OCI-LY3 (cell line): ENCODE data around the gene ACVR1.

Experiments
- H2AFZ ChIP-seq: fragments of 200-600, 300-600 bp; shearing (Covaris generic); 2 replicates; pipeline ENCODE4 v1.6.0; 2014; ENCODE audit warnings: antibody characterized with exemption, low read depth, low read length
- H3K27ac ChIP-seq: fragments of 200-600, 300-600 bp; sonication (generic); 2 replicates; pipeline ENCODE4 v1.5.1; 2014; ENCODE audit warnings: mild to moderate bottlenecking, low read length, moderate library complexity, mixed read lengths
- H3K27me3 ChIP-seq: fragments of 200-600, 300-600 bp; sonication (generic); 2 replicates; pipeline ENCODE4 v1.6.1; 2014; ENCODE audit warnings: low read depth, low read length, mixed read lengths
- H3K36me3 ChIP-seq: fragments of 200-600, 300-600 bp; sonication (generic); replicated peaks from 2 replicates; pipeline ENCODE3; 2014; ENCODE audit warnings: low read depth, low read length, mixed read lengths
- H3K4me1 ChIP-seq: fragments of 300-600, 200-600 bp; sonication (generic); 2 replicates; pipeline ENCODE4 v1.6.1; 2014; ENCODE audit warnings: low read length, mixed read lengths
- H3K4me2 ChIP-seq: fragments of 200-600, 300-600 bp; sonication (generic); 2 replicates; pipeline ENCODE4 v1.6.1; 2014; ENCODE audit warnings: low read length, mixed read lengths
- H3K4me3 ChIP-seq: fragments of 300-600, 200-600 bp; sonication (generic); 2 replicates; pipeline ENCODE4 v1.5.1; 2014; ENCODE audit warnings: antibody characterized with exemption, mild to moderate bottlenecking, low read length, moderate library complexity
- H3K79me2 ChIP-seq: fragments of 300-600, 200-600 bp; shearing (Covaris generic); 2 replicates; pipeline ENCODE4 v1.6.1; 2014; ENCODE audit warnings: mild to moderate bottlenecking, low read length, mixed read lengths
- H3K9ac ChIP-seq: fragments of 300-600, 200-600 bp; shearing (Covaris generic); 2 replicates; pipeline ENCODE4 v1.6.0; 2014; ENCODE audit warnings: mild to moderate bottlenecking, low read length, moderate library complexity
- H3K9me3 ChIP-seq: fragments of 200-600, 300-600 bp; shearing (Covaris generic); 2 replicates; pipeline ENCODE4 v1.6.1; 2014; ENCODE audit warnings: low read length, mixed read lengths; ENCODE audit not compliant: insufficient read depth
- H4K20me1 ChIP-seq: fragments of 200-600, 300-600 bp; sonication (generic); 2 replicates; pipeline ENCODE4 v1.6.1; 2016; ENCODE audit warnings: low read length, mixed read lengths; ENCODE audit not compliant: insufficient read depth
- CTCF ChIP-seq: fragments of 200-600, 300-600 bp; sonication (generic); IDR thresholded peaks from 2 replicates; pipeline ENCODE4 v1.5.1; 2014; ENCODE audit warnings: antibody characterized with exemption, low read length, low read depth
- EZH2phosphoT487 ChIP-seq: fragments of 200-600 bp; shearing (Covaris generic); IDR thresholded peaks from 2 replicates; pipeline ENCODE4 v1.6.1; 2018; ENCODE audit warnings: antibody characterized with exemption, mixed run types, low read depth

ACVR1 gene

GRCh38 chr2:157911750-157912149, 35.6 kb upstream of the ACVR1 start:
- no peak overlapping the region for H2AFZ ChIP-seq
- no peaks in the 10 kb centered on the region for H3K27me3 ChIP-seq
- no peaks in the 10 kb centered on the region for H3K36me3 ChIP-seq
- H3K4me1 ChIP-seq, result no peaks in the 10 kb centered on the region
- no peaks in the 10 kb centered on the region for H4K20me1 ChIP-seq
- H3K9ac ChIP-seq, result no peak overlapping the region
- no peaks in the 10 kb centered on the region for H3K79me2 ChIP-seq
- H3K9me3 ChIP-seq, result no peaks in the 10 kb centered on the region
- TF ChIP-seq EZH2phosphoT487, result no peak
- no peak overlapping the region for H3K4me3 ChIP-seq
- H3K4me2 ChIP-seq, result no peak overlapping the region
- H3K27ac ChIP-seq, result no peak overlapping the region

DNA sequence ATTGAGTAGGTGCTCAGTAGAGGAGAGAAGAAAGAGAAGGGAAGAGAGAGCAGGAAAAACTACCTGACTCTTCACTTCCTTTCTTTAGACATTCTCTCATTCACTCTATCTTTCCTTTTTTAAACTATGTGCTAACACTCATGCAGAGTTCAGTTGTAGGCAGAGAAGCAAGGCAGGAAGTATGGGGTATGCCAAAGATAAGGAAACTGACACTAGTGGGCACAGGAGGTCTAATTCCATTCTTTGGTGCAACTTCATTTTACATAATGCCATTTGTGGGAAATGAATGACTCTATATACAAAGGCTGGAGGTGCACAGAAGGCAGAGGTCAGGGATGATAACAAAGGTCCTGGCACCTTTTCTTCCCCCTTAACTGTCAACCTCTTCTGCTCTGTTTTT, 35.1 kb upstream of the ACVR1 start:
- Histone ChIP-seq H3K36me3 (no peaks in the 10 kb centered on the region), H3K27me3 (no peaks in the 10 kb centered on the region), H3K4me3 (no peak overlapping the region), H3K9me3 (no peaks in the 10 kb centered on the region), H2AFZ (no peak overlapping the region), H3K27ac (no peak overlapping the region), H3K9ac (no peak overlapping the region), H4K20me1 (no peaks in the 10 kb centered on the region), H3K4me1 (no peaks in the 10 kb centered on the region), H3K4me2 (no peak overlapping the region), H3K79me2 (no peaks in the 10 kb centered on the region)
- TF ChIP-seq EZH2phosphoT487, result no peak
- TF ChIP-seq CTCF, result no peak

DNA sequence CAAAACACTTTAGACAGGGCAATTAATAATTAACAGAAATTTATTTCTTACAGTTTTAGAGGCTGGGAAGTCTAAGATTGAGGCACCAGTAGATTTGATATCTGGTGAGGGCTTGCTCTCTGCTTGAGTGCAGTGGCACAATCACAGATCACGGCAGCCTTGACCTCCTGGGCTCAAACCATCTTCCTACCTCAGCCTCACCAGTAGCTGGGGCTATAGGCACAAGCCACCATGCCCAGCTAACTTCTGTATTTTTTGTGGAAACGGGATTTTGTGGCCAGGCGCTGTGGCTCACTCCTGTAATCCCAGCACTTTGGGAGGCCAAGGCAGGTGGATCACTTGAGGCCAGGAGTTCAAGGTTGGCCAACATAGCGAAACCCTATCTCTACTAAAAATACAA, 29.0 kb upstream of the ACVR1 start:
- Histone ChIP-seq H3K27ac (no peak overlapping the region), H3K4me2 (peak overlapping the region; percentile 65), H3K9ac (no peak overlapping the region), H3K36me3 (no peaks in the 10 kb centered on the region), H3K79me2 (no peaks in the 10 kb centered on the region), H3K27me3 (no peaks in the 10 kb centered on the region), H3K4me1 (peaks cover 19% of the 10 kb centered on the region), H2AFZ (peak overlapping the region; percentile 33; the same call in 1 of the 2 replicates), H3K4me3 (peak overlapping the region; percentile 47), H4K20me1 (no peaks in the 10 kb centered on the region), H3K9me3 (no peaks in the 10 kb centered on the region)
- TF ChIP-seq EZH2phosphoT487, result no peak
- TF ChIP-seq CTCF, result peak; percentile 28; the same call in 1 of the 2 replicates

- Histone ChIP-seq H3K27ac (no peak overlapping the region), H3K27me3 (no peaks in the 10 kb centered on the region), H3K9ac (no peak overlapping the region), H3K4me3 (no peak overlapping the region), H3K4me1 (peaks cover 31% of the 10 kb centered on the region), H3K36me3 (no peaks in the 10 kb centered on the region), H3K79me2 (no peaks in the 10 kb centered on the region), H2AFZ (no peak overlapping the region), H3K9me3 (no peaks in the 10 kb centered on the region), H4K20me1 (no peaks in the 10 kb centered on the region), H3K4me2 (no peak overlapping the region)
- TF ChIP-seq CTCF (no peak), EZH2phosphoT487 (no peak)
Measured at GRCh38 chr2:157903626-157904025, 27.5 kb upstream of the ACVR1 start.

DNA sequence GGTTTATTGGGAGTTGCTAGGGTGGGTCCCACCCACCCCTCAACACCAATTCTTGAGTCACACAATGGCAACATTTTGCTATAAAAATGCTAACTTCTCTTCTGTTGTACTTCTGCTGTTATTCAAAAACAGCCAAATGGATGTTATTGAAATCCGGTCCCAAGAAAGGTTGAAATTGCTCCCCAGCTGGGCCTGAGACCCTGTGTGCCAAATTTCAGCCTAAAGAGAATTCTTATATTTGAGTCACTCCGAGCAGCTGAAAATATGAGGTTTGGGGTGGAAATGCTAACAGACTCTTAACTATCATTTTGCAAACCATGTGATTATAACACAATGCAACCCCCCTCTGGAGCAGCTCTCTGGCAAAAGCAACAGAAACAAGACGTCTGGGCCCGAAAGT, 27.0 kb upstream of the ACVR1 start:
- no peak overlapping the region for H3K27ac ChIP-seq
- H3K9ac ChIP-seq, result no peak overlapping the region
- H2AFZ ChIP-seq, result no peak overlapping the region
- peaks cover 35% of the 10 kb centered on the region for H3K4me1 ChIP-seq
- H3K36me3 ChIP-seq, result no peaks in the 10 kb centered on the region
- H3K9me3 ChIP-seq, result no peaks in the 10 kb centered on the region
- H3K4me3 ChIP-seq, result no peak overlapping the region
- no peaks in the 10 kb centered on the region for H3K79me2 ChIP-seq
- H3K27me3 ChIP-seq, result no peaks in the 10 kb centered on the region
- TF ChIP-seq CTCF, result no peak
- no peak for TF ChIP-seq EZH2phosphoT487
- no peak overlapping the region for H3K4me2 ChIP-seq
- no peaks in the 10 kb centered on the region for H4K20me1 ChIP-seq
